ENCODE results near the gene NTM.

Gene NTM

GRCh38 chr11:131592734-131593133 is 222.3 kb downstream of the NTM start:
- in situ Hi-C loops (cut with HindIII; ENCODE audit: low sequenced_read_pairs) = no loop called here

- in situ Hi-C loops (cut with HindIII; ENCODE audit: low sequenced_read_pairs) = no loop called here
Measured at GRCh38 chr11:131593301-131593700, 222.9 kb downstream of the NTM start.

GRCh38 chr11:131595797-131596196 is 225.4 kb downstream of the NTM start:
- in situ Hi-C loops (cut with HindIII; ENCODE audit: low sequenced_read_pairs) = no loop called here

- in situ Hi-C loops (cut with HindIII; ENCODE audit: low sequenced_read_pairs) = no loop called here
Measured at GRCh38 chr11:131597890-131598289, 227.5 kb downstream of the NTM start.

- in situ Hi-C loops (cut with HindIII; ENCODE audit: low sequenced_read_pairs) = no loop called here
Measured at GRCh38 chr11:131598305-131598704, 227.9 kb downstream of the NTM start.

GRCh38 chr11:131599285-131599684 is 228.9 kb downstream of the NTM start:
- in situ Hi-C loops (cut with HindIII; ENCODE audit: low sequenced_read_pairs) = no loop called here

- in situ Hi-C loops (cut with HindIII; ENCODE audit: low sequenced_read_pairs) = no loop called here
Measured at GRCh38 chr11:131600628-131601027, 230.2 kb downstream of the NTM start.

- in situ Hi-C loops (cut with HindIII; ENCODE audit: low sequenced_read_pairs) = no loop called here
Measured at GRCh38 chr11:131601586-131601985, 231.2 kb downstream of the NTM start.

GRCh38 chr11:131602431-131602830 is 232.0 kb downstream of the NTM start:
- in situ Hi-C loops (cut with HindIII; ENCODE audit: low sequenced_read_pairs) = no loop called here

GRCh38 chr11:131606811-131607335 is 236.5 kb downstream of the NTM start:
- in situ Hi-C loops (cut with HindIII; ENCODE audit: low sequenced_read_pairs) = no loop called here

GRCh38 chr11:131609337-131609736 is 238.9 kb downstream of the NTM start:
- in situ Hi-C loops (cut with HindIII; ENCODE audit: low sequenced_read_pairs) = no loop called here

- in situ Hi-C loops (cut with HindIII; ENCODE audit: low sequenced_read_pairs) = no loop called here
Measured at GRCh38 chr11:131609921-131610320, 239.5 kb downstream of the NTM start.

GRCh38 chr11:131611322-131611721 is 240.9 kb downstream of the NTM start:
- in situ Hi-C loops (cut with HindIII; ENCODE audit: low sequenced_read_pairs) = no loop called here

GRCh38 chr11:131612533-131612932 is 242.1 kb downstream of the NTM start:
- in situ Hi-C loops (cut with HindIII; ENCODE audit: low sequenced_read_pairs) = no loop called here

- in situ Hi-C loops (cut with HindIII; ENCODE audit: low sequenced_read_pairs) = no loop called here
Measured at GRCh38 chr11:131614631-131615030, 244.2 kb downstream of the NTM start.

GRCh38 chr11:131615611-131616010 is 245.2 kb downstream of the NTM start:
- in situ Hi-C loops (cut with HindIII; ENCODE audit: low sequenced_read_pairs) = no loop called here

GRCh38 chr11:131616481-131617140 is 246.2 kb downstream of the NTM start:
- in situ Hi-C loops (cut with HindIII; ENCODE audit: low sequenced_read_pairs) = no loop called here

GRCh38 chr11:131618201-131618600 is 247.8 kb downstream of the NTM start:
- in situ Hi-C loops (cut with HindIII; ENCODE audit: low sequenced_read_pairs) = no loop called here

- in situ Hi-C loops (cut with HindIII; ENCODE audit: low sequenced_read_pairs) = no loop called here
Measured at GRCh38 chr11:131622193-131622592, 251.8 kb downstream of the NTM start.

- in situ Hi-C loops (cut with HindIII; ENCODE audit: low sequenced_read_pairs) = no loop called here
Measured at GRCh38 chr11:131624531-131624930, 254.1 kb downstream of the NTM start.

- in situ Hi-C loops (cut with HindIII; ENCODE audit: low sequenced_read_pairs) = no loop called here
Measured at GRCh38 chr11:131626788-131627187, 256.4 kb downstream of the NTM start.

- in situ Hi-C loops (cut with HindIII; ENCODE audit: low sequenced_read_pairs) = no loop called here
Measured at GRCh38 chr11:131628739-131629138, 258.3 kb downstream of the NTM start.
